Psoas muscle (tissue), 8 donors: ENCODE measurements around the gene AKR1B15. TPM values are rescaled to one million over a fixed set of nuclear protein-coding genes. Genes with fewer than 3 reads are reported as not detected.

Experiments used
- ATAC-seq, 4 donors: fragments of 200-7000 bp; cut with Tn5 transposase; one replicate each; pipeline ENCODE4 v1.9.1; 2020; ENCODE audit warnings: moderate library complexity in 3 of 4, mild to moderate bottlenecking in 2 of 4
- DNase-seq, 2 donors: peaks; one replicate each; pipeline ENCODE4 v3.0.0-alpha.2; 2020
- H3K27ac ChIP-seq: fragments of 200-600 bp; one replicate; pipeline ENCODE4 v1.8.0; 2022
- H3K27me3 ChIP-seq, 3 donors: fragments of 200-600 bp in 1 of 3; one replicate each; pipeline versions ENCODE4 v1.6.1 to v1.8.0; 2013 to 2022; ENCODE audit warnings: low read length in 2 of 3, mild to moderate bottlenecking in 2 of 3, moderate library complexity in 1 of 3; ENCODE audit not compliant: insufficient read depth in 3 of 3
- H3K36me3 ChIP-seq, 2 donors: fragments of 200-600 bp in 1 of 2; one replicate each; pipeline versions ENCODE4 v1.6.1 to v1.8.0; 2013 to 2022; ENCODE audit warnings: low read depth in 1 of 2, mild to moderate bottlenecking in 1 of 2, moderate library complexity in 1 of 2; ENCODE audit not compliant: insufficient read depth in 1 of 2
- H3K4me1 ChIP-seq: fragments of 200-600 bp; one replicate; pipeline ENCODE4 v1.8.0; 2022
- H3K4me3 ChIP-seq: fragments of 200-600 bp; one replicate; pipeline ENCODE4 v1.8.0; 2022; ENCODE audit warnings: mild to moderate bottlenecking
- H3K9me3 ChIP-seq: fragments of 200-600 bp; one replicate; pipeline ENCODE4 v1.8.0; 2022
- WGBS, 3 donors: extraction: QIAGEN DNeasy Blood & Tissue Kit; methylation state at CpG; one replicate each; pipeline versions ENCODE4 v1.1.6 to v1.1.7; 2013; 5-methylcytosine and 5-hydroxymethylcytosine counted together
- intact Hi-C, 2 donors: fragments of 100-400 bp; cut with DNase I; formaldehyde crosslinking; loops; one replicate each; pipeline versions ENCODE4 v1.11.0 to v1.14.2; 2022
- long read RNA-seq, 2 donors: library from polyadenylated mRNA; unstranded; transcript quantifications; one replicate each; pipeline ENCODE4 v2.0.0, GENCODE V29; 2021
- polyA plus RNA-seq, 3 donors: library from polyadenylated mRNA; stranded (reverse); fragments of 200-250 nt; gene quantifications; one replicate each; pipeline ENCODE4 v1.2.3, GENCODE V29; 2013
- total RNA-seq, 4 donors: library from RNA; stranded (reverse); fragmentation: NEBNext Ultra II Directional in 2 of 4; extraction: Animal tissue kit (Norgen Biotek cat#: 25700) in 2 of 4; gene quantifications; one replicate each; pipeline versions ENCODE4 v1.2.1 to v1.2.4, GENCODE V29; 2021 to 2023
- TF ChIP-seq, protein P1 (sequence below): fragments of 200-600 bp; IDR thresholded peaks from one replicate; pipeline ENCODE4 v1.8.0; 2022; ENCODE audit warnings: antibody characterized with exemption
- donor health status: healthy with polysubstance abuse.
- donor health status: DM: no; HTN: no; CAD: no; lungs with moderate emphysema.
- donor health status: Bipolar disorder and iron deficiency.
- donor health status: healthy.
- donor health status: DM: yes; HTN: yes; CAD: no.
- donor health status: DM: no; HTN: no; CAD: no.
- donor health status: DM: no; HTN: no; CAD: no.
- donor health status: DM: yes; HTN: yes; CAD: no.

The AKR1B15 gene
- 10 to 100 TPM; 16.3 to 49.9 (median 36.9) TPM for total RNA-seq
- polyA plus RNA-seq = 10 to 100 TPM in 2 of 3 donors, 1 to 10 TPM in 1; 6.5 to 16.5 (median 13.5) TPM
- long read RNA-seq, donor 1, partial matches to known transcripts = 0 of 17 reads
- long read RNA-seq, donor 1, other reads (novel, unspliced or antisense) = 17 of 17 reads
- long read RNA-seq, donor 2, partial matches to known transcripts = 19 of 90 reads
- long read RNA-seq, donor 2, other reads (novel, unspliced or antisense) = 71 of 90 reads

GRCh38 chr7:134548877-134549276 is at the start of gene AKR1B15:
Gene AKR1B15, plus strand, starts transcription at chr7:134549110. Its CDS starts 15,510 bp downstream, at chr7:134564620.
- peak within 1 kb of the TSS; percentile 91 for H3K27ac ChIP-seq
- H3K4me3 ChIP-seq = peak within 1 kb of the TSS; percentile 73
- H3K27me3 ChIP-seq = no peaks in the 10 kb centered on the region
- H3K9me3 ChIP-seq = no peaks in the 10 kb centered on the region
- 21 to 49% (median 33%) methylated on average over 14 of the region's 14 CpGs for WGBS, 3 donors
- intact Hi-C loops = loop anchor here (2.0 to 10.0 kb wide), 2 partner anchors 114 to 616 kb away; no protein-coding TSS in a partner anchor
- TF ChIP-seq, protein P1, sequence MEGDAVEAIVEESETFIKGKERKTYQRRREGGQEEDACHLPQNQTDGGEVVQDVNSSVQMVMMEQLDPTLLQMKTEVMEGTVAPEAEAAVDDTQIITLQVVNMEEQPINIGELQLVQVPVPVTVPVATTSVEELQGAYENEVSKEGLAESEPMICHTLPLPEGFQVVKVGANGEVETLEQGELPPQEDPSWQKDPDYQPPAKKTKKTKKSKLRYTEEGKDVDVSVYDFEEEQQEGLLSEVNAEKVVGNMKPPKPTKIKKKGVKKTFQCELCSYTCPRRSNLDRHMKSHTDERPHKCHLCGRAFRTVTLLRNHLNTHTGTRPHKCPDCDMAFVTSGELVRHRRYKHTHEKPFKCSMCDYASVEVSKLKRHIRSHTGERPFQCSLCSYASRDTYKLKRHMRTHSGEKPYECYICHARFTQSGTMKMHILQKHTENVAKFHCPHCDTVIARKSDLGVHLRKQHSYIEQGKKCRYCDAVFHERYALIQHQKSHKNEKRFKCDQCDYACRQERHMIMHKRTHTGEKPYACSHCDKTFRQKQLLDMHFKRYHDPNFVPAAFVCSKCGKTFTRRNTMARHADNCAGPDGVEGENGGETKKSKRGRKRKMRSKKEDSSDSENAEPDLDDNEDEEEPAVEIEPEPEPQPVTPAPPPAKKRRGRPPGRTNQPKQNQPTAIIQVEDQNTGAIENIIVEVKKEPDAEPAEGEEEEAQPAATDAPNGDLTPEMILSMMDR = no peak
- H3K36me3 ChIP-seq = peaks cover 0 to 4% of the 10 kb centered on the region in 2 donors
- DNase-seq (peak; percentile 67 to 90), ATAC-seq (peak; percentile 79 to 85 (median 82))
- peaks cover 27% of the 10 kb centered on the region for H3K4me1 ChIP-seq

DNA sequence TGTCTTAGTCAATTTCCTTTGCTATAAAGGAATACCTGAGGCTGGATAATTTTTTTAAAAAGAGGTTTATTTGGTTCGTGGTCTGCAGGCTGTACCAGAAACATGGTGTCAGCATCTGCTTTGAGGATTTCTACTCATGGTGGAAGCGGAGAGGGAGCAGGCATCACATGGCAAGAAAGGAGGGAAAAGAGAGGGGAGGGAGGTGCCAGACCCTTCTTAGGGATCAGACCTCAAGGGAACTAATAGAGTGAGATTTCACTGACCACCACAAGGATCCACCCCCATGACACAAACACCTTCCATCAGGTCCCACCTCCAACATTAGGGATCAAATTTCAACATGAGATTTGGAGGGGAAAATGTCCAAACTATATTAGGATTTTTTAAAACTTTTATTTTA is 48.5 kb upstream of the AKR1B15 start:
- TF ChIP-seq, protein P1 = no peak
- intact Hi-C loops = no loop called here
- Histone ChIP-seq H3K9me3 (no peaks in the 10 kb centered on the region), H3K4me3 (no peak overlapping the region), H3K27ac (no peak overlapping the region), H3K4me1 (peaks cover 4% of the 10 kb centered on the region), H3K36me3 (no peaks in the 10 kb centered on the region), H3K27me3 (peaks cover 0 to 2% (median 0%) of the 10 kb centered on the region in 3 donors)
- ATAC-seq (no peak), DNase-seq (no peak)
- WGBS, 3 donors = 78 to 86% (median 80%) methylated on average over 2 of the region's 2 CpGs

DNA sequence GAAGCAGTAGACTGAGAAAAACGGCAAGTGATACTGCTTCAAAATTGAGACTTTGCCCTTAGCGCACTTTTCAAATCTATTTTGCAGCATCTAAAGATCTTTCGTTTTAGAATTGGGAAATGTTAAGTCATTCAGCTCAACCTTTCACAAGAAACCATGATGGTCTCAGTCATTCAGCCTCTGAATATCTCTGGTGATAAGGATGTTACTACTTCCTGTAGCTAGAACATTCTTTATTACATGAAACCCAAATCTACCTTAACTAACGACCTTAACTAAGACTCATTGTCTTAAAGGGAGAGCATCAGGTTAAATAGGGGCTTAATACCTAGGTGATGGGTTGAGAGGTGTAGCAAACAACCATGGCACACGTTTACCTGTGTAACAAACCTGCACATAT is 47.9 kb upstream of the AKR1B15 start:
- intact Hi-C loops = no loop called here
- peaks cover 4% of the 10 kb centered on the region for H3K4me1 ChIP-seq
- WGBS, 3 donors = 67 to 73% (median 67%) methylated on average over 5 of the region's 5 CpGs

GRCh38 chr7:134502463-134503371 is 46.2 kb upstream of the AKR1B15 start:
- H3K27ac ChIP-seq = peak overlapping the region; percentile 53
- DNase-seq (peak; percentile 40 to 65), ATAC-seq (peak; percentile 75 to 96 (median 86))
- 48 to 71% (median 53%) methylated on average over 3 of the region's 3 CpGs for WGBS, 3 donors
- H3K9me3 ChIP-seq = no peaks in the 10 kb centered on the region
- H3K36me3 ChIP-seq = no peaks in the 10 kb centered on the region
- H3K4me1 ChIP-seq = peaks cover 4% of the 10 kb centered on the region
- intact Hi-C loops = no loop called here
- TF ChIP-seq, protein P1 = no peak
- no peaks in the 10 kb centered on the region for H3K27me3 ChIP-seq
- H3K4me3 ChIP-seq = no peak overlapping the region

More for the DNA sequence above, 47.9 kb upstream of the AKR1B15 start:
- no peaks in the 10 kb centered on the region for H3K9me3 ChIP-seq
- H3K4me3 ChIP-seq = no peak overlapping the region
- H3K27me3 ChIP-seq = peaks cover 0 to 2% (median 0%) of the 10 kb centered on the region in 3 donors
- TF ChIP-seq, protein P1 = no peak
- no peak overlapping the region for H3K27ac ChIP-seq
- ATAC-seq (no peak), DNase-seq (no peak)
- no peaks in the 10 kb centered on the region for H3K36me3 ChIP-seq
